H1 (cell line): ENCODE results near the gene NHS. TPM values are rescaled to one million over a fixed set of nuclear protein-coding genes. Genes with fewer than 3 reads are reported as not detected.

Experiments
- CTCF ChIA-PET: fragments of 300-600 bp; sonication (Branson Sonifier 250); formaldehyde crosslinking; loops from one replicate; lab custom pipeline; 2021; ENCODE audit not compliant: partially characterized antibody; lab: Charles Lee
- POLR2A ChIA-PET: fragments of 300-600 bp; sonication (Branson Sonifier 250); formaldehyde crosslinking; loops from one replicate; lab custom pipeline; 2021; ENCODE audit warnings: inconsistent platforms; ENCODE audit not compliant: partially characterized antibody; lab: Charles Lee
- DNase-seq, 2 experiments: peaks; one replicate each; pipeline versions ENCODE4 v3.0.0 to v3.0.0-alpha.2; 2010 to 2022; ENCODE audit warnings: low spot score in 2 of 2, low read depth in 1 of 2, mixed read lengths in 1 of 2
- FAIRE-seq: peaks from 2 replicates; lab custom pipeline; 2011; peaks lifted over from hg19 to GRCh38; lab: Jason Lieb, UNC
- H2AFZ ChIP-seq: 2 replicates; pipeline ENCODE4 v1.8.1; 2012; ENCODE audit warnings: low read length, inconsistent platforms
- H2AK5ac ChIP-seq: 2 replicates; pipeline ENCODE4 v1.6.1; 2013; ENCODE audit warnings: low read depth, low read length
- H2BK120ac ChIP-seq: replicated peaks from 2 replicates; pipeline ENCODE3; 2013; ENCODE audit warnings: low read depth, low read length, inconsistent platforms
- H2BK12ac ChIP-seq: 2 replicates; pipeline ENCODE4 v1.6.1; 2013; ENCODE audit warnings: low read depth, low read length
- H2BK15ac ChIP-seq: 2 replicates; pipeline ENCODE4 v1.6.1; 2013; ENCODE audit warnings: low read length
- H2BK20ac ChIP-seq: 2 replicates; pipeline ENCODE4 v1.6.1; 2013; ENCODE audit warnings: low read length
- H2BK5ac ChIP-seq: 2 replicates; pipeline ENCODE4 v1.6.1; 2013; ENCODE audit warnings: low read depth, low read length
- H3K14ac ChIP-seq: 2 replicates; pipeline ENCODE4 v1.6.1; 2013; ENCODE audit warnings: inconsistent platforms; ENCODE audit not compliant: insufficient read length
- H3K18ac ChIP-seq: 2 replicates; pipeline ENCODE4 v1.6.1; 2013; ENCODE audit warnings: low read length; ENCODE audit errors: extremely low read depth
- H3K23ac ChIP-seq: 2 replicates; pipeline ENCODE4 v1.6.1; 2013; ENCODE audit warnings: inconsistent platforms; ENCODE audit not compliant: insufficient read length
- H3K23me2 ChIP-seq: 2 replicates; pipeline ENCODE4 v1.6.1; 2013; ENCODE audit warnings: low read depth, low read length
- H3K27ac ChIP-seq: 2 replicates; pipeline ENCODE4 v1.6.1; 2011; ENCODE audit warnings: low read depth, low read length, inconsistent platforms
- H3K27me3 ChIP-seq, 4 experiments: replicated peaks in 1 of 4; 1 replicate in 1 of 4; 2 replicates in 3 of 4; pipeline versions ENCODE4 v1.6.1 to v1.8.1; 2011 to 2013; ENCODE audit warnings: low read length in 3 of 4, mild to moderate bottlenecking in 3 of 4, inconsistent platforms in 2 of 4, mixed read lengths in 2 of 4, moderate library complexity in 1 of 4; ENCODE audit not compliant: control insufficient read depth in 3 of 4, insufficient read depth in 3 of 4; ENCODE audit errors: extremely low read depth in 1 of 4
- H3K36me3 ChIP-seq, 4 experiments: 2 replicates each; pipeline versions ENCODE4 v1.6.1 to v1.8.1; 2011 to 2013; ENCODE audit warnings: mild to moderate bottlenecking in 4 of 4, low read length in 3 of 4, moderate library complexity in 2 of 4, control low read depth in 1 of 4, inconsistent platforms in 1 of 4; ENCODE audit not compliant: insufficient read depth in 4 of 4, control insufficient read depth in 2 of 4
- H3K4ac ChIP-seq: replicated peaks from 2 replicates; pipeline ENCODE3; 2013; ENCODE audit warnings: low read length, low read depth, mixed read lengths, inconsistent platforms; ENCODE audit not compliant: insufficient read length
- H3K4me1 ChIP-seq, 4 experiments: replicated peaks in 1 of 4; 1 replicate in 1 of 4; 2 replicates in 3 of 4; pipeline versions ENCODE4 v1.6.1 to v1.8.1; 2011 to 2013; ENCODE audit warnings: low read length in 3 of 4, inconsistent platforms in 2 of 4, mixed read lengths in 1 of 4; ENCODE audit not compliant: insufficient read depth in 4 of 4, control insufficient read depth in 3 of 4
- H3K4me2 ChIP-seq, 2 experiments: 2 replicates each; pipeline versions ENCODE4 v1.6.1 to v1.8.1; 2011 to 2013; ENCODE audit warnings: low read depth in 2 of 2, low read length in 2 of 2, control low read depth in 1 of 2, inconsistent platforms in 1 of 2, mild to moderate bottlenecking in 1 of 2; ENCODE audit not compliant: insufficient read depth in 1 of 2
- H3K4me3 ChIP-seq, 4 experiments: fragments of 200-600, 300-600 bp in 1 of 4; sonication (generic), shearing (Covaris generic), sonication (Bioruptor Twin) in 1 of 4; 2 replicates each; pipeline versions ENCODE4 v1.5.1 to v1.8.1; 2011 to 2016; ENCODE audit warnings: low read length in 4 of 4, low read depth in 3 of 4, control low read depth in 2 of 4, inconsistent platforms in 2 of 4, mild to moderate bottlenecking in 2 of 4, mixed read lengths in 1 of 4, moderate library complexity in 1 of 4; ENCODE audit not compliant: insufficient read depth in 2 of 4; ENCODE audit errors: extremely low read depth in 1 of 4
- H3K56ac ChIP-seq: replicated peaks from 2 replicates; pipeline ENCODE3; 2013; ENCODE audit warnings: low read depth, mild to moderate bottlenecking, mixed read lengths, low read length, inconsistent platforms; ENCODE audit not compliant: insufficient read length
- H3K79me1 ChIP-seq: 2 replicates; pipeline ENCODE4 v1.6.1; 2013; ENCODE audit warnings: low read depth, low read length, control low read depth
- H3K79me2 ChIP-seq, 2 experiments: 2 replicates each; pipeline versions ENCODE4 v1.6.1 to v1.8.1; 2012 to 2013; ENCODE audit warnings: low read length in 2 of 2, mild to moderate bottlenecking in 2 of 2, inconsistent platforms in 1 of 2; ENCODE audit not compliant: insufficient read depth in 2 of 2, control insufficient read depth in 1 of 2
- H3K9ac ChIP-seq, 4 experiments: replicated peaks in 1 of 4; 1 replicate in 1 of 4; 2 replicates in 3 of 4; pipeline versions ENCODE4 v1.6.1 to v1.8.1; 2011 to 2013; ENCODE audit warnings: low read depth in 3 of 4, low read length in 3 of 4, control low read depth in 2 of 4, mild to moderate bottlenecking in 2 of 4, moderate library complexity in 2 of 4, inconsistent platforms in 1 of 4; ENCODE audit errors: extremely low read depth in 1 of 4
- H3K9me3 ChIP-seq, 2 experiments: 2 replicates each; pipeline versions ENCODE4 v1.6.1 to v1.8.1; 2012 to 2013; ENCODE audit warnings: mild to moderate bottlenecking in 2 of 2, moderate library complexity in 2 of 2, control low read depth in 1 of 2, inconsistent platforms in 1 of 2, low read depth in 1 of 2, low read length in 1 of 2, mixed read lengths in 1 of 2; ENCODE audit not compliant: insufficient read depth in 2 of 2
- H4K20me1 ChIP-seq, 2 experiments: replicated peaks in 1 of 2; 2 replicates each; pipeline versions ENCODE3 to v1.8.1; 2011 to 2013; ENCODE audit warnings: inconsistent platforms in 2 of 2, low read length in 2 of 2, mild to moderate bottlenecking in 1 of 2; ENCODE audit not compliant: insufficient read depth in 2 of 2, control insufficient read depth in 1 of 2
- H4K5ac ChIP-seq: 2 replicates; pipeline ENCODE4 v1.6.1; 2013; ENCODE audit warnings: low read length, low read depth, mixed read lengths, inconsistent platforms; ENCODE audit not compliant: insufficient read length
- H4K8ac ChIP-seq: 2 replicates; pipeline ENCODE4 v1.8.0; 2013; ENCODE audit warnings: mild to moderate bottlenecking, moderate library complexity, low read length, inconsistent platforms; ENCODE audit not compliant: insufficient read depth; ENCODE audit errors: extremely low read depth
- H4K91ac ChIP-seq: replicated peaks from 2 replicates; pipeline ENCODE3; 2013; ENCODE audit warnings: low read length, mixed read lengths, inconsistent platforms; ENCODE audit not compliant: insufficient read length
- BRCA1 ChIP-seq: IDR thresholded peaks from 2 replicates; pipeline ENCODE4 v1.6.1; 2012; ENCODE audit warnings: low read depth, low read length, improper control_type of control experiment
- GTF2F1 ChIP-seq: IDR thresholded peaks from 2 replicates; pipeline ENCODE4 v1.6.1; 2012; ENCODE audit warnings: low read depth, low read length, improper control_type of control experiment, borderline replicate concordance
- KDM4A ChIP-seq: IDR thresholded peaks from one replicate; pipeline ENCODE4 v1.7.1; 2012; ENCODE audit warnings: low read depth, mild to moderate bottlenecking, moderate library complexity, low read length, inconsistent platforms; ENCODE audit not compliant: severe bottlenecking
- POLR2A ChIP-seq, 2 experiments: IDR thresholded peaks; 1 replicate in 1 of 2; 2 replicates in 1 of 2; pipeline ENCODE4 v1.6.1; 2011; ENCODE audit warnings: low read depth in 2 of 2, low read length in 2 of 2, mild to moderate bottlenecking in 2 of 2; ENCODE audit errors: control extremely low read depth in 1 of 2
- POU5F1 ChIP-seq: IDR thresholded peaks from 2 replicates; pipeline ENCODE4 v1.6.1; 2011; ENCODE audit warnings: low read depth, mild to moderate bottlenecking, low read length, moderate library complexity
- SP4 ChIP-seq: IDR thresholded peaks from 2 replicates; pipeline ENCODE4 v1.6.1; 2012; ENCODE audit warnings: low read length, inconsistent platforms
- SRF ChIP-seq: IDR thresholded peaks from 2 replicates; pipeline ENCODE4 v1.6.1; 2011; ENCODE audit warnings: mild to moderate bottlenecking, low read depth, low read length, moderate library complexity
- WGBS, 2 experiments: shearing (Covaris generic) in 1 of 2; methylation state at CpG; one replicate each; pipeline versions ENCODE4 v1.1.6 to v1.1.7; 2013 to 2015; ENCODE audit warnings: low lambda C conversion rate in 2 of 2, mixed read lengths in 2 of 2, inconsistent platforms in 1 of 2, low coverage in 1 of 2, missing lambda C conversion rate in 1 of 2; ENCODE audit not compliant: insufficient replicate concordance in 2 of 2, insufficient coverage in 1 of 2, insufficient read length in 1 of 2; ENCODE audit errors: extremely low coverage in 1 of 2, missing lambda C conversion rate in 1 of 2; 5-methylcytosine and 5-hydroxymethylcytosine counted together
- polyA plus RNA-seq, 7 experiments: library from polyadenylated mRNA; depleted of rRNA in 3 of 7; stranded (reverse) in 5 of 7; unstranded in 2 of 7; fragments of >200 nt in 5 of 7; fragments of 200-250 nt in 2 of 7; gene quantifications; 1 replicate in 5 of 7; 2 replicates in 1 of 7; 4 replicates in 1 of 7; pipeline versions ENCODE4 v1.2.1 to v1.2.3, GENCODE V29; 2011 to 2013; ENCODE audit warnings: missing spikeins in 2 of 7, mixed read lengths in 2 of 7
- total RNA-seq: library from RNA; stranded (reverse); fragmentation: NEBNext Ultra II Directional; extraction: Animal tissue kit (Norgen Biotek cat#: 25700); gene quantifications from 2 replicates; pipeline ENCODE4 v1.2.1, GENCODE V29; 2021
- TF ChIP-seq, protein P1 (sequence below): IDR thresholded peaks from 2 replicates; pipeline ENCODE4 v1.6.1; 2011; ENCODE audit warnings: low read depth, mild to moderate bottlenecking, low read length; ENCODE audit not compliant: insufficient read depth
- TF ChIP-seq, protein P2 (sequence below): IDR thresholded peaks from 2 replicates; pipeline ENCODE4 v1.6.1; 2012; ENCODE audit warnings: low read length, inconsistent platforms

Gene NHS
- total and polyA plus RNA-seq, 2 of the 8 experiments (the other 6 are each of a cell fraction or from before 2014, with no cell fraction given), result 2.2 to 6.7 TPM

- H3K4me3 ChIP-seq, result no peak overlapping the region
- H2AFZ ChIP-seq, result no peak overlapping the region
- no peak overlapping the region for H3K27ac ChIP-seq
- no peak overlapping the region for H2AK5ac ChIP-seq
- POLR2A ChIA-PET, result no interaction called here
- no peaks in the 10 kb centered on the region for H3K36me3 ChIP-seq
- no peak overlapping the region for H3K18ac ChIP-seq
- 100% methylated on average over 1 of the region's 1 CpG; no CpG with 5 or more reads in 1 of the 2 experiments for WGBS, 2 experiments
- no peak overlapping the region for H3K4ac ChIP-seq
- H3K79me1 ChIP-seq, result 0 out of 2 replicates have a peak, but pooled peaks cover 3% of the 10 kb centered on the region
- H2BK20ac ChIP-seq, result no peak overlapping the region
- H3K23ac ChIP-seq, result no peak overlapping the region
- H3K23me2 ChIP-seq, result no peaks in the 10 kb centered on the region
- no peaks in the 10 kb centered on the region for H4K20me1 ChIP-seq
- no peak overlapping the region for H2BK12ac ChIP-seq
- no peaks in the 10 kb centered on the region for H3K9me3 ChIP-seq
- H3K9ac ChIP-seq, result no peak overlapping the region
- H3K56ac ChIP-seq, result no peak overlapping the region
- H4K91ac ChIP-seq, result no peak overlapping the region
- CTCF ChIA-PET, result interaction anchor here (0.7 to 1.1 kb wide), 2 partner anchors 163 to 268 kb away, joined by 3 to 6 read pairs; no protein-coding TSS in a partner anchor
- H3K27me3 ChIP-seq, result no peaks in the 10 kb centered on the region
- H2BK120ac ChIP-seq, result no peak overlapping the region
- no peak for FAIRE-seq
- no peak overlapping the region for H4K5ac ChIP-seq
- no peak overlapping the region for H2BK15ac ChIP-seq
- H2BK5ac ChIP-seq, result no peak overlapping the region
- peaks cover 0 to 3% (median 0%) of the 10 kb centered on the region in 4 experiments; a peak in 1 of 7 replicates for H3K4me1 ChIP-seq
- no peak overlapping the region for H4K8ac ChIP-seq
- no peak for DNase-seq
- no peaks in the 10 kb centered on the region for H3K79me2 ChIP-seq
- H3K14ac ChIP-seq, result no peak overlapping the region
- H3K4me2 ChIP-seq, result no peak overlapping the region
- TF ChIP-seq BRCA1 (no peak), KDM4A (no peak), SRF (no peak), POU5F1 (no peak), GTF2F1 (no peak), POLR2A (IDR thresholded peaks at IDR 0.05; ENCODE audit: control extremely low read depth in 1 of 2, low read depth in 2 of 2, low read length in 2 of 2) (no peak), SP4 (no peak)
- TF ChIP-seq, protein P1, sequence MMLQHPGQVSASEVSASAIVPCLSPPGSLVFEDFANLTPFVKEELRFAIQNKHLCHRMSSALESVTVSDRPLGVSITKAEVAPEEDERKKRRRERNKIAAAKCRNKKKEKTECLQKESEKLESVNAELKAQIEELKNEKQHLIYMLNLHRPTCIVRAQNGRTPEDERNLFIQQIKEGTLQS, result no peak
- TF ChIP-seq, protein P2, sequence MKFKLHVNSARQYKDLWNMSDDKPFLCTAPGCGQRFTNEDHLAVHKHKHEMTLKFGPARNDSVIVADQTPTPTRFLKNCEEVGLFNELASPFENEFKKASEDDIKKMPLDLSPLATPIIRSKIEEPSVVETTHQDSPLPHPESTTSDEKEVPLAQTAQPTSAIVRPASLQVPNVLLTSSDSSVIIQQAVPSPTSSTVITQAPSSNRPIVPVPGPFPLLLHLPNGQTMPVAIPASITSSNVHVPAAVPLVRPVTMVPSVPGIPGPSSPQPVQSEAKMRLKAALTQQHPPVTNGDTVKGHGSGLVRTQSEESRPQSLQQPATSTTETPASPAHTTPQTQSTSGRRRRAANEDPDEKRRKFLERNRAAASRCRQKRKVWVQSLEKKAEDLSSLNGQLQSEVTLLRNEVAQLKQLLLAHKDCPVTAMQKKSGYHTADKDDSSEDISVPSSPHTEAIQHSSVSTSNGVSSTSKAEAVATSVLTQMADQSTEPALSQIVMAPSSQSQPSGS, result no peak
These were observed 254.5 kb downstream of the NHS start for GRCh38 chrX:17629519-17629918.
